Measurements from ENCODE around the gene UBE2K.
"Not testable (repeated sequence)": the region's sequence is repeated elsewhere in the genome, so short reads cannot be mapped to it uniquely, and the experiment has no call there.

The UBE2K gene

DNA sequence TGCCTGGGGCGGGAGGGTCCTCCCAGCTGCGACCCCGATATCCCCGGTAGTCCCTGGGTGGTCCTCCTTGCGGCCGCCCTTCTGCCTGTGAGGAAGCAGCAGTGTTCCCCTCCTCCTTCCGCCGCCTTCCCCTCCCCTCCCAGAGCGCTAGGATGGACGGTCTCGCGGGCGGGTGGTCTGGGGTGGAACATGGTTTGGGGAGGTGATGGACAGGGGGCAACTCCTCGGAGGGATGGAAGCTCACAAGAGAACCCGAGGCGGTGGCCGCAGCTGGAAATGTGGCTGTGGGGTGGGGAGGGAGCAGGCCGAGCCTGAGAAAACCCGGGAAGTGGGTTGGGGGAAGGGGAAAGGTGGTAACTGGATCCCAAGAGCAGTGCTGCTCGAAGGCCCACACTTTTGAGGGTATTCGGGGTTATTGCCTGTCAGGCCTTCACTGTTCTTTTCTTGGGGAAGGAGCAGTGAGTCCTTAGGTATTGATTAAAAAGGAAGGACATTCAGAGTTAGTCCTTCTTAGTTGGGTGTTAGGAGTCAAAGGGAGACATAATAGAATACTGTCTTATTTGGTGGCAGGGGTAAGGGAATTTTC lies 581 bp downstream of the UBE2K start:
- no peak for DNase-seq

DNA sequence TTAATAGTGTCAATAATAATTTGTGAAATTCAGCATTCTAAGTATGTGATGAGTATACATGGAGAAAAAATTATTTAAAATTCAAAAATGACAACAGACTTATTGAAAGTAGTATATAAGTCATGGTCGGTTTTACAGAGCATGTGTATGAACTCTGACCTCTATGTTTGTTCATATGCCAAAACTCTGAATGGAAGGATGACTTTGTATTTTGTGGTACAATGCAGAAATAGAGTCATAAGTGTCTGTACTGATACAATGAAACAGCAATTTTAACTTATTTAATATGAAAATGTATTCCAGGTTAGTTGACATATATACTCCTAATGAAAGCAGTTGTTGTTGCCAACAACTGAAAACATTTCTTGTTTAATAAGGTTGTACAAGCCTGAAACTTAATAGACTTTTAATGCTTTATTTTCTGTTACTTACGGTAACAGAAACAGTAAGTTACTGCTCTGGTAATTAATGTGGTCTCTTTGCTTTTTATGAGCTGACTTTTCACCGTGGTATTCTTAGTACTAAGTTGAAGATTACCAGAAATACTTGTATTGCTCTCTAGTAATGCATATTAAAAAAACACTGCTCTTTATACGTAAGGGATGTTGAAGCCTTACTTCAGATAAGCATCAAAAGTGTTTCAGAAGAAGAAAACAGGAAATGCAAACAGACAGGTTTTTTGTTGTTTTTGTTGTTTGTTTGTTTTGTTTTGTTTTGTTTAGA lies 1.9 kb downstream of the UBE2K start:
- peak; percentile 22 for DNase-seq

DNA sequence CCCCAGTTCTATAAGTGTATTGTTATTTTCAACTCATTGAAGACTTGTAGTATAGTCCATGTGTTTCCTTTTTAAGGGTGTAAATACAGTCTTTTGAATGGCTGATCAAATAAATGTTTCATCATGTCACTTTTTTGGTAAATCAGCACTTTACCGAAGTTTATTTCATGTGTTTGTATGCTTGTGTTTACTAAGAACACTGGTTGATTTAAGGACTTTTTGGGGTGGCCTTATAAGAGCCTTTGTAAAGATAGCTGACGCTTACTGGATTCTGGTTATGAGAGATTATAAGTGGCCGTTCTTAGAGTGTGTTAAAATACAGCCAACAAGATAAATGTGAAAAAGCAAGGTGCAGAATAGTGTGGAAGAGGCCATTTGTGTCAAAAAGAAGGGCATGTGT lies 2.6 kb downstream of the UBE2K start:
- DNase-seq = no peak

DNA sequence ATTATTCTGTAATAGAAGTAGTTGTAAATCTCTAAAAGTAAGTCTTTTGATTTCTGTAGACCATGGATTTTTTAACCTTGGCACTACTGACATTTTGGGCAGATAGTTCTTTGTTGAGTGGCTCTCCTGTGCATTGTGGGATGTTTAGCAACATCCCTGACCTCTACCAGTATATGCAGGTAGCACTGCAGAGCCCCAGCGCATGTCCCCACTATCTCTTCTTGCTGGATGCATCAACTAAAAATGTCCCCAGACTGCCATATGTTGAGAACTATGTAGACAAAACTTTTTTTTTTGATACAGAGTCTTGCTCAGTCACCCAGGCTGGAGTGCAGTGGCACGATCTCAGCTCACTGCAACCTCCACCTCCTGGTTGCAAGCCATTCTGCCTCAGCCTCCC lies 4.8 kb downstream of the UBE2K start:
- DNase-seq = no peak

DNA sequence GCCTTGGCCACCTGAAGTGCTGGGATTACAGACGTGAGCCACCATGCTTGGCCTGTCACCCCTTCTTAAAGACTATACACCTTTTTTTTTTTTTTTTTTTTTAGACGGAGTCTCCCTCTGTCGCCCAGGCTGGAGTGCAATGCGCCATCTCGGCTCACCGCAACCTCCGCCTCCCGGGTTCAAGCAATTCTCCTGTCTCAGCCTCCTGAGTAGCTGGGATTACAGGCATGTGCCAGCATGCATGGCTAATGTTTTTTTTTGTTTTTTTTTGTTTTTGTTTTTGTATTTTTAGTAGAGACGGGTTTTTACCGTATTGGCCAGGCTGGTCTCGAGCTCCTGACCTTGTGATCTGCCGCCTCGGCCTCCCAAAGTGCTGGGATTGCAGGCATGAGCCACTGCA lies 6.9 kb downstream of the UBE2K start:
- not testable (repeated sequence) for DNase-seq

DNA sequence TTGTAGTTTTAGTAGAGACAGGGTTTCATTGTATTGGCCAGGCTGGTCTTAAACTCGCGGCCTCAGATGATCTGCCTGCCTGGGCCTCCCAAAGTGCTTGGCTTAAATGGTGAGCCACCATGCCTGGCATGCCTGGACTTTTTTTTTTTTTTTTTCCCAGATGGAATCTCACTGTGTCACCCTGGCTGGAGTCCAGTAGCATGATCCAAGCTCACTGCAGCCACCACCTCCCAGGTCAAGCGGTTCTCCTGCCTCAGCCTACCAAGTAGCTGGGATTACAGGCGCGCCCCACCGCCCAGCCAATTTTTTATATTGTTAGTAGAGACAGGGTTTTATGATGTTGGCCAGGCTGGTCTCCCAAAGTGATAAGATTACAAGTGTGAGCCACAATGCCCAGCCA lies 8.4 kb downstream of the UBE2K start:
- DNase-seq = peak; percentile 75

DNA sequence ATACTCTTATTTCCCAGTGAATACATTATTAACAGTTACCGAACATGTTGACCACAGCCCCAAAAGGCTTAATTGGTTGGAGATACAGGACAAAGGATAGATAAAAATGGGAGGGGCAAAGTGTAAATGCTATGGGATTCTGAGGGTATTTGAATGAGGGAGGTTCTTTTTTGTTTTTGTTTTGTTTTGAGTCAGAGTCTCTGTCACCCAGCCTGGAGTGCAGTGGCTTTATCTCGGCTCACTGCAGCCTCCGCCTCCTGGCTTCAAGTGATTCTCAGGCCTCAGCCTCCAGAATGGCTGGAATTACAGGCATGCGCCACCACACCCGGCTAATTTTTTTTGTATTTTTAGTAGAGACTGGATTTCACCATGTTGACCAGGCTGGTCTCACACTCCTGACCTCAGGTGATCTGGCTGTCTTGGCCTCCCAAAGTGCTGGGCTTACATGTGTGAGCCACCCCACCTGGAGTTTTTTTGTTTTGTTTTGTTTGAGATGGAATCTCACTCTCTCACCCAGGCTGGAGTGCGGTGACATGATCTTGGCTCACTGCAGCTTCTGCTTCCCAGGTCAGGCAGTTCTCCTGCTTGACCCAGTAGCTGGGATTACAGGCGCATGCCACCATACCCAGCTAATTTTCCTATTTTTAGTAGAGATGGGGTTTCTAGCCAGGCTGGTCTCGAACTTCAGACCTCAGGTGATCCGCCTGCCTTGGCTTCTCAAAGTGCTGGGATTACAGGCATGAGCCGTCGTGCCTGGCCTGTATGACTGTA lies 9.0 kb downstream of the UBE2K start:
- no peak for DNase-seq

DNA sequence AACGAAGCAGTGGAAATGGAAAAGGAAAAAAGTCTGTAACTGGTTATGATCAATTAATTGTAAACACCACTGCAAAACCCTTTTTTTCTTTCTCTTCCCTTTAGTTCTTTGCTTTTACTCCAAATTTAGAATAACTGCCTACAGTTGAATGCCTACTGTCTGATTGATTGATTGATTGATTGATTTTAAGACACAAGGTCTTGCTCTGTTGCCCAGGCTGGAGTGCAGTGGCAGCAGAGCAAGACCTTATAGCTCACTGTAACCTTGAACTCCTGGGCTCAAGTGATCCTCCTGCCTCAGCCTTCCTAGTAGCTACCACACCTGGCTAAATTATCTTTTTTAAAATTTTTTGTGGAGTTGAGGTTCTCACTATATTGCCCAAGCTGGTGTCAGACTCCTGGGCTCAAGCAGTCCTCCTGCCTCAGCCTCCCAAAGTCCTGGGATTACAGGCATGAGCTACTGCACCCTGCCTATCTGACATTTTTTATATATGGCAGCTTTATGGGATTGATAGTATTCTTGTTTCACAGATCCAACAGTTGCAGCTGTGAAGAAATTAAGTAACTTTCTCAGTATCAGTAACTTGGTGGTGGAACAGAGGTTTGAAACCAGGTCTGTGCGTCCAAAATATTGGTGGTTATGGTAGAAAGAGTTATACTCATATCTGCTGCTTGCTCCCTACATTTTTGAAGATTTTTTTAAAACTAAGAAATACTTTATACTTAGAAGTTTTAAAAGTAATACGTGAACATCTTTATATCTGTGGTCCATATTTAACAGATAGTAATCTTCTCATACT lies 12.4 kb downstream of the UBE2K start:
- no peak for DNase-seq

DNA sequence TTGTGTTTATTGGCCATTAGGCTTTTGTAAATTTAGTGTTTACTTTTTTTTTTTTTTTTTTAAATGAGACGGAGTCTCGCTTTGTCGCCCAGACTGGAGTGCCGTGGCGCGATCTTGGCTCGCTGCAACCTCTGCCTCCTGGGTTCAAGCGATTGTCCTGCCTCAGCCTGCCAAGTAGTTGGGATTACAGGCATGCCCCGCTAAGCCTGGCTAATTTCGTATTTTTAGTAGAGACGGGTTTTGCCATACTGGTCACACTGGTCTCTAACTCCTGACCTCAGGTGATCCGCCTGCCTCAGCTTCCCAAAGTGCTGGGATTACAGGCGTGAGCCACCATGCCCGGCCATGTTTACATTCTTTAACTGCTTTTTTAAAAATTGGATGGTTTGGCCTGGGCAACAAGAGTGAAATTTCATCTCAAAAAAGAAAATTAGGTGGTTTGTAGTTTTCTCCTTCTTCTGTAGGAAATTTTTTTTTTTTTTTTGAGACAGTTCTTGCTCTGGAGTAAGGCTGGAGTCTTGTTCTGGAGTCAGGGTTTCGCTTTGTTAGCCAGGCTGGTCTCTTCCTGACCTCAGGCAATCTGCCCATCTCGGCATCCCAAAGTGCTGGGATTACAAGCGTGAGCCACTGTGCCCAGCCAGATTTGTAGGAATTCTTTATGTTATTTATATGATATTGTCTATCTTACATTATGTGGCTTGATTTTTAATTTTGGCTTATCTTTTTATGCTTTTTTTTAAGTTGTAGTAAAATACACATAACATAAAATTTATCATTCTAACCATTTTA lies 15.1 kb downstream of the UBE2K start:
- no peak for DNase-seq

DNA sequence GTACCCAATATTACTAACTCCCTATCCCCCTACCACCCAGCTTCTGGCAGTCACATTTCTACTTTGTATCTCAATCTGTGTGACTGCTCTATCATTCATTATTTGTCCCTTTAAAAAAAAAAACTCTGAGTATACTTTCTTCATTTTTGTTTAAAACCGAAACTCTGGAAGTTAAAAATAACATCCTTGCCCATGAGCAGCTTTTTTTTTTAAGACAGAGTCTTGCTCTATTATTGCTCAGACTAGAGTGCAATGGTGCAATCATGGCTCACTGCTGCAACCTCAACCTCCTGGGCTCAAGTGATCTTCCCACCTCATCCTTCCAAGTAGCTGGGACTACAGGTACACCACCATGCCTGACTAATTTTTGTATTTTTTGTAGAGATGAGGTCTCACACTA lies 15.8 kb downstream of the UBE2K start:
- DNase-seq = peak; percentile 3

DNA sequence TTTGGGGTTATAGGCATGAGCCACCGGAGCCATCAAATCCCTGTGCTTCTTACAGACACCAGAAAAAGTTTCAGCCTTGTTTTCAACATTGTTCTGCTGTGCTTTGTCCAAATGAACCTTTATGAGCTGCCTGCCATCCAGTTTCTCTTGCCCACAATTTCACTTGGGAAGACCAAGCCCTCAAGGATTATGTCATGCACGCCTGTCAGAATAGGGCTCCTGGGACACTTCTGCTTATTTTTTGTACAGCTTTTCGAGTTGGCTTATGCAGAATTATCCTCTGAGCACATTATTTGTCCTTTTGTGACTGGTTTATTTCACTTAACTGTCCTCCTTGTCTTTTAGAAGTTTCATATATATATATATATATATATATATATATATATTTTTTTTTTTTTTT lies 16.2 kb downstream of the UBE2K start:
- DNase-seq = no peak

DNA sequence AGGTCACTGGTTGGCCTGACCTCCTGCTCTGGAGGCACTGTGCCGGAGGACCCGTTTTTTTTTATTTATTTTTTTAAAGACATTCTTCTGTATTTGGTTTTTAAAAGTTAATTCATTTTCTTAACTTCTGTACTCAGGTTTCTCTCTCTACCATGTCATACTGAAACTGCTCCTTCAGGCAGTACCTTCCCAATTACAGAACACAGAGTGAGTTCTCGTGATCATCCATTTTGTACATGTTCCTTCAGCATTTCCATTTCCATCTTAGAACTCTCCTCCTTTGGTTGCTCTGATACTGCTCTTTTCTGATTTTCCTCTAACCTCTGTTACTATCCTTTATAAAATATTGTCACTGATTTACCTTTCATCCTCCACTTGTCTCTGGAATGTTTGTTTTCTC lies 17.9 kb downstream of the UBE2K start:
- no peak for DNase-seq

DNA sequence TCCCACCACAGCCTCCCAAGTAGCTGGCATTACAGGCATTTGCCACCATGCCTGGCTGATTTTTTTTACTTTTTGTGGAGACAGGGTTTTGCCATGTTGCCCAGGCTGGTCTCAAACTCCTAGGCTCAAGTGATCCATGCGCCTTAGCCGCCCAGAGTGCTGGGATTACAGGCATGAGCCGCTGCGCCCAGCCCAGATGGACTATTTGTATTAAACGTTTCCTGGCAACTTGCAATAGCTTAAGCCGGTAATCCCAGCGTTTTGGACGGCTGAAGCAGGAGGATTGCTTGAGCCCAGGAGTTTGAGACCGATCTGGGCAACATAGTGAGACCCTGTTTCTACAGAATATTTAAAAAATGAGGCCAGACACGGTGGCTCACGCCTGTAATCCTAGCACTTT lies 18.4 kb downstream of the UBE2K start:
- DNase-seq = no peak

DNA sequence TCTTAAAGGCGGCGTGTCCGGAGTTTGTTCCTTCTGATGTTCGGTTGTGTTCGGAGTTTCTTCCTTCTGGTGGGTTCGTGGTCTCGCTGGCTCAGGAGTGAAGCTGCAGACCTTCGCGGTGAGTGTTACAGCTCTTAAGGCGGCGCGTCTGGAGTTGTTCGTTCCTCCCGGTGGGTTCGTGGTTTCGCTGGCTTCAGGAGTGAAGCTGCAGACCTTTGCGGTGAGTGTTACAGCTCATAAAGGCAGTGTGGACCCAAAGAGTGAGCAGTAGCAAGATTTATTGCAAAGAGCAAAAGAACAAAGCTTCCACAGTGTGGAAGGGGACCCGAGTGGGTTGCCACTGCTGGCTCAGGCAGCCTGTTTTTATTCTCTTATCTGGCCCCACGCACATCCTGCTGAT lies 19.8 kb downstream of the UBE2K start:
- not testable (repeated sequence) for DNase-seq

DNA sequence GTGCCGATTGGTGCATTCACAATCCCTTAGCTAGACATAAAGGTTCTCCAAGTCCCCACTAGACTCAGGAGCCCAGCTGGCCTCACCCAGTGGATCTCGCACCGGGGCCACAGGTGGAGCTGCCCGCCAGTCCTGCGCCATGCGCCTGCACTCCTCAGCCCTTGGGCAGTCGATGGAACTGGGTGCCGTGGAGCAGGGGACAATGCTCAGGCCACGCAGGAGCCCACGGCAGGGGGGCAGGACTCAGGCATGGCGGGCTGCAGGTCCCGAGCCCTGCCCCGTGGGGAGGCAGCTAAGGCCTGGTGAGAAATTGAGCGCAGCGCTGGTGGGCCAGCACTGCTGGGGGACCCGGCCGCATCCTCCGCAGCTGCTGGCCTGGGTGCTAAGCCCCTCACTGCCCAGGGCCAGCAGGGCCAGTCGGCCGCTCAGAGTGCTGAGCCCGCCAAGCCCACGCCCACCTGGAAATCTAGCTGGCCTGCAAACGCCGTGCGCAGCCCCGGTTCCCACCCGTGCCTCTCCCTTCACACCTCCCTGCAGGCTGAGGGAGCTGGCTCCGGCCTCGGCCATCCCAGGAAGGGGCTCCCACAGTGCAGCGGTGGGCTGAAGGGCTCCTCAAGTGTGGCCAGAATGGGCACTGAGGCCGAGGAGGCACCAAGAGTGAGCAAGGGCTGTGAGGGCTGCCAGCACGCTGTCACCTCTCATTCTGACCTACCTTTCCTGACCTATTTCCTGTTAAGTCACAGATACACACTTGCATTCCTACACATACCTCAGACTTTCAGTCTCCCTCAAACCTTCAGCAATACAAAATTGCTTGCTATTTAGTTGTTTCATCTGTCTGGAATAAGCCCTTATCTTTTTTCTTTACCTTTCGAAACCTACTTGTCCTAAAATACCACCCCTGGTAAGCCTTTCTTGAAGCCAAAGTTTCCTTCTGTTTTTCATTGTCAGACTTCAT lies 20.7 kb downstream of the UBE2K start:
- DNase-seq = no peak

DNA sequence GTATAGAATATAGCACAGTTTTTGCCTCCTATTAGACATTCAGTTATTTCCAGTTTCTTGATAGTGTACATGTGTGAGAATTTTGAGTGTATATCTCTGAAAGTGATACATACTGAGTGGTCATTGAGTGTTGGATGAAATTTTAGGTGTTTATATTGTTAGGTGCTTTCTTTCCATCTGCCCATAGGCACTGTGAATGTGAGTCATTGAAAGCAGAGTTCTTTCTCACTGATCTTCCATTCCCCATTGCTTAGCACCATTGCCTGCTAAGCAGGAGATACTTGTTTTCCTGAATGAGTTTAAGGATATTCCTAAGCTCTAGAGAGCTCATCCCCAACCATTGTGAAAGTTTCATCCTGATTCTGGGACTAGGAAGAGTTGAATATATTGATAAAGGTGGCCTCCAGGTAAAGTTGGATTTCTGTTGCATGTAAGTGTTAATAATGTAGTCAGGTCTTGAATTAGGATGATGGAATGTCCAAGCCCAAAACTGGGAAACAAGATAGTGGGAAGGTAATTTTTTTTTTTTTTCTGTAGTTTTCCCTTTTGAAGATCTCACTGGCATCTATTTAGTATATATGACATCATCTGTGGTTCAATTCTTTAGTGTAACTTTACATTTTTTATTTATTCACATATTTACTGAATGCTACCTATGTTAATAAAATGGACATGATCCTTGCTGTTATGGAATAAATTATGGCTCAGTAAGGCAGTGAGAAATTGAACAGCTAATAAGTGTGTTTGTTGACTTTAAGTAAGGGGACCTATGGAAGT lies 22.1 kb downstream of the UBE2K start:
- DNase-seq = no peak

DNA sequence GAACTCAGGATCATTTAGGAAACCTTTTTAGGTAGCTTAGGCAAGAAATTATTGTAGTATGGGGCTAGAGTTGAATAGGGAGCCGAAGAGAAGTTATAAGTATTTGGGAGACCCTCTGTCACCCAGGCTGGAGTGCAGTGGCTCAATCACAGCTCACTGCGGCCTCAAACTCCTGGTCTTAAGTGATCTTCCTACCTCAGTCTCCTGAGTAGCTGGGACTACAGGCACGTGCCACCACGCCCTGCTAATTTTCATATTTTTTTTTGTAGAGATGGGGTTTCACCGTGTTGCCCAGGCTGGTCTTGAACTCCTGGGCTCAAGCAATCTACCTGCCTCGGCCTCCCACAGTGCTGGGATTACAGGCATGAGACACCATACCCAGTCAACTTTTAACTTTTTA lies 23.3 kb downstream of the UBE2K start:
- not testable (repeated sequence) for DNase-seq

DNA sequence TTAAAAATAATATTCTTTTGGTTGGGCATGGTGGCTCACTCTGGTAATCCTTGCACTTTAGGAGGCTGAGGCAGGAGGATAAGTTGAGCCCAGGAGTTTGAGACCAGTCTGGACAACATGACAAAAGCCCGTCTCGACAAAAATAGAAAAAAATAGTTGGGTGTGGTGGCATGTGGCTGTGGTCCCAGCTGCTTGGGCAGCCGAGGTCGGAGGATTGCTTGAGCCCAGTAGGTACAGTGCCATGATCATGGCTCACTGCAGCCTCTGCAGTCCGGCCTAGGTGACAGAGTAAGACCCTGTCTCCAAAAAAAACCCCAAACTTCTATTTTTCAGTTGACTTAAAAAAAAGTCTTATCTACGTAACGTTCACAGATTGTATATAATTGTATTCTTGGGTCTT lies 23.9 kb downstream of the UBE2K start:
- DNase-seq = no peak

DNA sequence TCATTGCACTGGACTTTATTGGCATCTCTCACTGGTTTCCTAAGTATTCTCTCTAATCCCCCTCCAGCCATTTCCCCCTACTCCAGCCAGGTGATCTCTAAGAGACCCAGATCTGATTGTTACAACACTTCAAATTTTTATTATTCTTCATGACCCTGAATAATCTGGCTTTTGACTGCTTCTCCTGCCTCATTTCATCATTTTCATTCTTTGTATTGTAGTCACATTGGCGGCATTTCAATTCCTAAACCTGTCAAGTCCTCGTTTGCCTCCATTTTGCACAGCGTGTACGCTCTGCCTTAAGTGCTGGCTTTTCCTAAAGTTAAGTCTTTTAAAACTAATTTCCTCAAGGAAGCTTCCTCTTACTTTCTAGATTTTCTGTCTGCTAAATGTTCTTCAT lies 31.6 kb downstream of the UBE2K start:
- peak; percentile 58 for DNase-seq

DNA sequence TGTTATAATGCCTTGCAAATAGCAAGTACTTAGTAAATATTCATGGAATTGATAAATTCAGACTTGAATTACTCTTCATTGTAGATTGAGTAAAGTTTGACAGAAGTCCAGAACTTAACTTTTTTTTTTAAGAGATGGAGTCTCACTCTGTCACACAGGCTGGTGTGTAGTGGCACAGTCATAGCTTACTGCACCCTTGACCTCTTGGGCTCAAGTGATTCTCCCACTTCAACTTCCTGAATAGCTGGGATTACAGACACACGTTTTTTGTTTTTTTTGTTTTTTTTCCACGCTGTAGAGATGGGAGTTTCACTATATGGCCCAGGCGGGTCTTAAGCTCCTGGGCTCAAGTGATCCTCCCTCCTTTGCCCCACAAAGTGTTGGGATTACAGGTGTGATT lies 32.1 kb downstream of the UBE2K start:
- peak; percentile 41 for DNase-seq

DNA sequence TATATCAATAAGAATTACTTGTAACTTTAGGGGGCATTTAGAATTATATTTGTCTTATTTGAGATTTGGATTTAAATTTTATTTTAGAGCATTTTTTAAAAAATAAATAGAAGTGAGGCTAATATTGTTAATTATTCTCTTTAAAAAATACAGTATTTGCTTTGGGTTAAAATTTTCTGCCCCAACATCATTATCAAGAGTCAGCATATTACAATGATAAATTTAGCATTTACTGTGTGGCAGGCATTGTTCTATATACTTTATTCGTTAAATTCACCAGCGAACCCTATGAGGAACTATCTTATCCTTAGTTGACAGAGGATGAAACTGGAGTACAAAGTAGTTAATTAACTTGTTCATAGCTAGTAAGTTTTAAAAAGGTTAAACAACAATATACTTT lies 34.0 kb downstream of the UBE2K start:
- no peak for DNase-seq
